Bronchial epithelial cell (primary cell): ENCODE results near the gene EMILIN2. TPM values are rescaled to one million over a fixed set of nuclear protein-coding genes. Genes with fewer than 3 reads are reported as not detected.

Source experiments
- DNase-seq: peaks from one replicate; pipeline ENCODE4 v3.0.0-alpha.2; 2010; ENCODE audit warnings: low read depth
- FAIRE-seq: peaks from 2 replicates; lab custom pipeline; 2011; peaks lifted over from hg19 to GRCh38; lab: Jason Lieb, UNC
- H3K27me3 ChIP-seq: 2 replicates; pipeline ENCODE4 v1.5.1; 2011; ENCODE audit warnings: low read length; ENCODE audit not compliant: control insufficient read depth, insufficient read depth
- H3K36me3 ChIP-seq: 2 replicates; pipeline ENCODE4 v1.5.1; 2011; ENCODE audit warnings: low read length; ENCODE audit not compliant: control insufficient read depth, insufficient read depth
- H3K4me3 ChIP-seq: 2 replicates; pipeline ENCODE4 v1.5.1; 2011; ENCODE audit warnings: mild to moderate bottlenecking, low read depth, low read length, control low read depth
- CTCF ChIP-seq: IDR thresholded peaks from 2 replicates; pipeline ENCODE4 v1.5.1; 2011; ENCODE audit warnings: mild to moderate bottlenecking, moderate library complexity, low read length, control low read depth, inconsistent platforms; ENCODE audit not compliant: insufficient read depth, severe bottlenecking
- total RNA-seq: library from RNA; depleted of rRNA; stranded (reverse); fragments of >200 nt; gene quantifications from 2 replicates; pipeline ENCODE4 v1.2.1, GENCODE V29; 2014

Gene EMILIN2
- total RNA-seq, 1 donor from 2014 or later, result 1.3 TPM

GRCh38 chr18:2811416-2811815, 35.4 kb upstream of the EMILIN2 start:
- H3K27me3 ChIP-seq, result no peaks in the 10 kb centered on the region
- TF ChIP-seq CTCF, result no peak
- H3K36me3 ChIP-seq, result no peaks in the 10 kb centered on the region
- FAIRE-seq, result no peak
- no peak overlapping the region for H3K4me3 ChIP-seq
- DNase-seq, result no peak

GRCh38 chr18:2814928-2815327, 31.9 kb upstream of the EMILIN2 start:
- Histone ChIP-seq H3K36me3 (no peaks in the 10 kb centered on the region), H3K27me3 (no peaks in the 10 kb centered on the region), H3K4me3 (no peak overlapping the region)
- no peak for TF ChIP-seq CTCF
- no peak for DNase-seq
- no peak for FAIRE-seq

DNA sequence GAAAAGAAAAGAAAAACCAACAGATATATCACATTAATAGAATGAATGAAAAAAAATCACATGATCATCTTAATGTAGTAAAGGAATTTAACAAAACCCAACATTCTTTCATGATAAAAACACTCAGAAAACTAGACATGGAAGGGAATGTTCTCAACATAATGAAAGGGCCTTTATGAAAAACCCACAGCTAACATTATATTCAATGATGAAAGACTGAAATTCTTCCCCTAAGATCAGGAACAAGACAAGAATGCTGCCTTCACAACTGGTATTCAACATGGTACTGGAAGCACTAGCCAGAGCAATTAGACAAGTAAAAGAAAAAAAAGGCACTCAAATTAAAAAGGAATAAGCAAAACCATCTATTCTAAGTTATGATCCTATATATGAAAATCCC, 28.5 kb upstream of the EMILIN2 start:
- Histone ChIP-seq H3K36me3 (no peaks in the 10 kb centered on the region), H3K27me3 (no peaks in the 10 kb centered on the region), H3K4me3 (no peak overlapping the region)
- no peak for FAIRE-seq
- DNase-seq, result no peak
- TF ChIP-seq CTCF, result no peak

DNA sequence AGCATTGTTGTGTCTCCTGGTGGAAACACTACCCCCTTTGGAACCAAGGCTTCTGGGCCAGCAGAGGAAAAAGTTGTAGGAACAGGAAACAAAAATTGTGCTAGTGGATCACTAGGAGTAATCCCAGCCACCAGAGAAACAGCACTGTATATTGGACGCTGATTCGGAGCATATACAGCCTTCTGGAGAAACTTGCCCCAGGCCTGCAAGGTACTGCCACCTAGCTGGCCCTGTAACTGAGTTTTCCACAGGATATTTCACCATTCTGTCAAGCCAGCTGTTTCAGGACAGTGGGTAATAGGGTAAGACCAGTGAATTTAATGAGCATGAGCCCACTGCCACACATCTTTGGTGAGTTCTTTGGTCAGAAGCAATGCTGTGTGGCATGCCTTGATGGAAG, 25.1 kb upstream of the EMILIN2 start:
- no peak for TF ChIP-seq CTCF
- FAIRE-seq, result no peak
- H3K27me3 ChIP-seq, result no peaks in the 10 kb centered on the region

GRCh38 chr18:2822213-2822921, 24.4 kb upstream of the EMILIN2 start:
- DNase-seq (no peak), FAIRE-seq (no peak)
- TF ChIP-seq CTCF, result no peak

More for the DNA sequence above, 25.1 kb upstream of the EMILIN2 start:
- Histone ChIP-seq H3K4me3 (no peak overlapping the region), H3K36me3 (no peaks in the 10 kb centered on the region)
- DNase-seq, result no peak

DNA sequence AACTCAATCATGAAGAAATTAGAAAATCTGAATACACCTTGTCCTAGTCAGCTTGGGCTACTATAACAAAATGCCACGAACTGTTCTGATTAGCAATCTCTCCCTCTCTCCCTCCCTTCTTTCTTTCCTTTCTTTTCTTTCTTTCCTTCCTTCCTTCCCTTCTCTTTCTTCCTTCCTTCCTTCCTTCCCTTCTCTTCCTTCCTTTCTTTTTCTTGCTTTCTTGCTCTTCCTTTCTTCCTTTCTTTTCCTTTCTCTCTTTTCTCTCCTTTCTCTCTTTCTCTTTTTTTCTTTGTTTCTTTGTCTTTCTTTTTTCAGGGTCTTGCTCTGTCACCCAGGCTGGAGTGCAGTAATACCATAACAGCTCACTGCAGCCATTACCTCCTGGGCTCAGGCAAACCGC, 23.6 kb upstream of the EMILIN2 start:
- no peak for TF ChIP-seq CTCF
- DNase-seq, result no peak
- Histone ChIP-seq H3K27me3 (no peaks in the 10 kb centered on the region), H3K4me3 (no peak overlapping the region), H3K36me3 (no peaks in the 10 kb centered on the region)
- no peak for FAIRE-seq

More at GRCh38 chr18:2822213-2822921, 24.4 kb upstream of the EMILIN2 start:
- Histone ChIP-seq H3K27me3 (no peaks in the 10 kb centered on the region), H3K4me3 (no peak overlapping the region), H3K36me3 (no peaks in the 10 kb centered on the region)
